Measurements from ENCODE around the gene FANCI. TPM values are rescaled to one million over a fixed set of nuclear protein-coding genes. Genes with fewer than 3 reads are reported as not detected.
A peak's percentile ranks its signal among the peaks of the same experiment; 100 is the strongest.

The FANCI gene
- total RNA-seq, 1 donor from 2014 or later = 5.5 TPM

DNA sequence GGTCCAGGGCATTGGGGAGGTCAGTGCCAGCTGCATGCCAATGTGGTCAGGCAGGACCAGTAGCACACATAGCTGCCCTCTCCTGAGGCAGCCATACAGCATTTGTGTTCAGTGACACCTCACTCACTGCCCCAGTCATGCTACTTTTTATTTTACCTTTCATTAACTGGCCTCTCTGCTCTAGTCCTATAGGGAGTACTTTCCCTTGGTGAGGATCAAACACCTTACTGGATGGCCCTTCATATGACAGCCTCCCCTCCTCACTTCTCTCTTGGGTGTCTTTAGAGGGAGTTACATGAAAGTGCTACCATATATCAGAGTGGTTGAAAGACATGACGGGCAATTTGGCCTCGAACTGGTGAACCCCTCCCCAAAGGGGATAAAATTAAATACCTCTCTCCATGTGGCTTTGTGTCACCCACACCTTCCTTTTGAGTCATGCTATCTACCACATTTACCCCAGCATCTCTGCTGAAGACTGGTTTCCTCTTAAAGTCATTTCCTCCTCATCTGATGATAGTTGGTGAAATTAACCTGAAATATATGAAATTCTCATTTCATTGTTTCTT lies 40.0 kb upstream of the FANCI start:
- no peak overlapping the region for H3K4me3 ChIP-seq (ENCODE audit: low read depth, low read length)
- no peaks in the 10 kb centered on the region for H3K36me3 ChIP-seq (ENCODE audit: control insufficient read depth, insufficient read depth, low read length)
- no peaks in the 10 kb centered on the region for H3K27me3 ChIP-seq (ENCODE audit: control insufficient read depth, insufficient read depth, low read length)
- DNase-seq (ENCODE audit: low read depth) = no peak
- no peak for FAIRE-seq
- TF ChIP-seq, protein P1, sequence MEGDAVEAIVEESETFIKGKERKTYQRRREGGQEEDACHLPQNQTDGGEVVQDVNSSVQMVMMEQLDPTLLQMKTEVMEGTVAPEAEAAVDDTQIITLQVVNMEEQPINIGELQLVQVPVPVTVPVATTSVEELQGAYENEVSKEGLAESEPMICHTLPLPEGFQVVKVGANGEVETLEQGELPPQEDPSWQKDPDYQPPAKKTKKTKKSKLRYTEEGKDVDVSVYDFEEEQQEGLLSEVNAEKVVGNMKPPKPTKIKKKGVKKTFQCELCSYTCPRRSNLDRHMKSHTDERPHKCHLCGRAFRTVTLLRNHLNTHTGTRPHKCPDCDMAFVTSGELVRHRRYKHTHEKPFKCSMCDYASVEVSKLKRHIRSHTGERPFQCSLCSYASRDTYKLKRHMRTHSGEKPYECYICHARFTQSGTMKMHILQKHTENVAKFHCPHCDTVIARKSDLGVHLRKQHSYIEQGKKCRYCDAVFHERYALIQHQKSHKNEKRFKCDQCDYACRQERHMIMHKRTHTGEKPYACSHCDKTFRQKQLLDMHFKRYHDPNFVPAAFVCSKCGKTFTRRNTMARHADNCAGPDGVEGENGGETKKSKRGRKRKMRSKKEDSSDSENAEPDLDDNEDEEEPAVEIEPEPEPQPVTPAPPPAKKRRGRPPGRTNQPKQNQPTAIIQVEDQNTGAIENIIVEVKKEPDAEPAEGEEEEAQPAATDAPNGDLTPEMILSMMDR (IDR thresholded peaks at IDR 0.05; ENCODE audit: insufficient read depth, low read length, severe bottlenecking) = no peak

DNA sequence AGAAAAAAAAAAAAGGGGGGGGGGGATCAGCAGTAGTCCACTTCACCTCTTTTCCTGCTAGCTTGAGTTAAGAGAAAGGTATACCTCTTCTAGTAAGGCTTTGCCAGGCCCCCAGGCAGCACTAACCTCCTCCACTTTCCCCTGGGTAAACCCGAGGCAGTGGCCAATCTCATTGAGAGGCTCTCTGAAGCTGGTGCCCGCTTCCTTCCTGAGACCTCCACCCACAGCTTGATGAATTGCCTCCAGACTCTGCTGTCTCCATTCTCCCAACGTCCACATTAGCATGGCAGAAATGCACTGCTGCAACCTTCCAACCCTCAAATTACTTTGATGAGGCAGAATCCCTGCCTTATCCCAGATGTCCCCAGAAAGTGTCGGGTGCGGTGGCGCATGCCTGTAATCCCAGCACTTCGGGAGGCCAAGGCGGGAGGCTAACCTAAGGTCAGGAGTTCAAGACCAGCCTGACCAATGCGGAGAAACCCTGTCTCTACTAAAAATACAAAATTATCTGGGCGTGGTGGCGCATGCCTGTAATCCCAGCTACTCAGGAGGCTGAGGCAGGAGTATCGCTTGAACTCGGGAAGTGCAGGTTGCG lies 37.7 kb upstream of the FANCI start:
- FAIRE-seq (no peak), DNase-seq (ENCODE audit: low read depth) (no peak)
- Histone ChIP-seq H3K27me3 (ENCODE audit: control insufficient read depth, insufficient read depth, low read length) (peaks cover 2% of the 10 kb centered on the region), H3K36me3 (ENCODE audit: control insufficient read depth, insufficient read depth, low read length) (no peaks in the 10 kb centered on the region), H3K4me3 (ENCODE audit: low read depth, low read length) (no peak overlapping the region)
- TF ChIP-seq, protein P1 (IDR thresholded peaks at IDR 0.05; ENCODE audit: insufficient read depth, low read length, severe bottlenecking) = no peak

DNA sequence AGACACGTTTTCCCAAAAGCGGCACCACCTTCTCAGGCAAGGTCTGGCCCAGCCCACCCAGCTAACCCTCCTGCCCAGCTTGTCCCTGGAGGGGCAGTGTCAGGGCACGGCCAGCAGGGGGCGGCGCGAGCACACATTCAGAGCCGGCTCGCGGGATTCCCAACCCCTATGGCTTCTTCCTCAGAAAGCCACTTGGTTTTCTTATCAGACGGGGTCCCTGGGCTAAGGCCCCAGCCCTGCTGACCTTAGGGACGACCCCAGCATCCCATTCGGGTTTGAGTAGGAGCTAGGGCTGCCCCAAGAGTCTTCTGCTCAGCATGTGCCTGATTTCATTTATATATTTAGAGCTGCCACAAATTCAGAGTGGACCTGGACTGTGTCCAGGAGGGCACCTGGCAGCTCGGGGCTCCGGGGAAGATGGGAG lies 36.9 kb upstream of the FANCI start:
- DNase-seq (ENCODE audit: low read depth) (peak; percentile 48), FAIRE-seq (no peak)
- TF ChIP-seq, protein P1 (IDR thresholded peaks at IDR 0.05; ENCODE audit: insufficient read depth, low read length, severe bottlenecking) = peak; percentile 99

DNA sequence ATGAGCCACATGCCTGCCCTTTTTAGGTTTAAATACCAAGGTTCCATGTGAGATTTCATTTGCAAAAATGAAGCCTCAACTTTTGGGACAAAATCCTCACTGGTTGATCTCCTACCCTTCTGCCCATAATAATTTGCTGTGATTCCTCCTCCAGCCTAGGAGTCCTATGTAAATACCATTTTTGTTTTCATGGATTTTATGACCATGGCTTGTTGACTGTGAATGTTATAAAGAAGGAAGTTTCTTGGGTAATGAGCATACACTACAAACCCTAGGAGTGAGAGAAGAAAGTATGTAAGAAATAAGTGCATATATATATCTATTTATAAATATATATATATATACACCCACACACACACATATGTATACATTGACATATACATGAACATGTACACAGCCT lies 35.5 kb upstream of the FANCI start:
- TF ChIP-seq, protein P1 (IDR thresholded peaks at IDR 0.05; ENCODE audit: insufficient read depth, low read length, severe bottlenecking) = no peak
- H3K27me3 ChIP-seq (ENCODE audit: control insufficient read depth, insufficient read depth, low read length) = peaks cover 7% of the 10 kb centered on the region
- H3K36me3 ChIP-seq (ENCODE audit: control insufficient read depth, insufficient read depth, low read length) = no peaks in the 10 kb centered on the region
- FAIRE-seq = no peak
- no peak overlapping the region for H3K4me3 ChIP-seq (ENCODE audit: low read depth, low read length)
- DNase-seq (ENCODE audit: low read depth) = no peak

More for the DNA sequence above, 36.9 kb upstream of the FANCI start:
- no peak overlapping the region for H3K4me3 ChIP-seq (ENCODE audit: low read depth, low read length)
- peaks cover 7% of the 10 kb centered on the region for H3K27me3 ChIP-seq (ENCODE audit: control insufficient read depth, insufficient read depth, low read length)
- H3K36me3 ChIP-seq (ENCODE audit: control insufficient read depth, insufficient read depth, low read length) = no peaks in the 10 kb centered on the region

DNA sequence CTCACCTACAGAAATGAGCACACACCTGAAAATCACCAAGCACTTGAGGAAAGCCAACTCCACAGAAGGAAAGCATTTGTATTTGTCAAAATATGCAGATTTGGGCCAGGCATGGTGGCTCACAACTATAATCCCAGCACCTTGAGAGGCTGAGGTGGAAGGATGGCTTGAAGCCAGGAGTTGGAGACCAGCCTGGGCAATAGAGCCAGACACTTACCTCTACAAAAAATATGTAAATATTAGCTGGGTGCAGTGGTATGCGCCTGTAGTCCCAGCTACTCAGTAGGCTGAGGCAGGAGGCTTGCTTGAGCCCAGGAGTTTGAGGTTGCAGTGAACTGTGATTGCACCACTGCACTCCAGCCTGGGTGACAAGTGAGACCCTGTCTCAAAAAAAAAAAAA lies 34.7 kb upstream of the FANCI start:
- FAIRE-seq (no peak), DNase-seq (ENCODE audit: low read depth) (no peak)
- peaks cover 7% of the 10 kb centered on the region for H3K27me3 ChIP-seq (ENCODE audit: control insufficient read depth, insufficient read depth, low read length)
- H3K36me3 ChIP-seq (ENCODE audit: control insufficient read depth, insufficient read depth, low read length) = no peaks in the 10 kb centered on the region
- TF ChIP-seq, protein P1 (IDR thresholded peaks at IDR 0.05; ENCODE audit: insufficient read depth, low read length, severe bottlenecking) = no peak
- H3K4me3 ChIP-seq (ENCODE audit: low read depth, low read length) = no peak overlapping the region

All from bronchial epithelial cell (primary cell).